Neural crest cell (in vitro differentiated cells): ENCODE measurements around the gene AARS2. TPM values are rescaled to one million over a fixed set of nuclear protein-coding genes. Genes with fewer than 3 reads are reported as not detected.
A peak's percentile ranks its signal among the peaks of the same experiment; 100 is the strongest.

Experiments
- DNase-seq: peaks from one replicate; pipeline ENCODE4 v3.0.0; 2021; ENCODE audit warnings: low read depth, mixed read lengths, low spot score
- H3K27ac Mint-ChIP-seq: one replicate; pipeline ENCODE4 v1.8.0; 2021; ENCODE audit warnings: mild to moderate bottlenecking, mixed read lengths; ENCODE audit not compliant: unreplicated experiment
- H3K27me3 Mint-ChIP-seq: 2 replicates; pipeline ENCODE4 v1.8.0; 2021; ENCODE audit warnings: low read depth, mild to moderate bottlenecking, mixed read lengths
- H3K36me3 Mint-ChIP-seq: 2 replicates; pipeline ENCODE4 v1.8.0; 2021; ENCODE audit warnings: low read depth, mild to moderate bottlenecking, mixed read lengths
- H3K4me1 Mint-ChIP-seq: 2 replicates; pipeline ENCODE4 v1.8.0; 2021; ENCODE audit warnings: mixed read lengths
- H3K4me3 Mint-ChIP-seq: one replicate; pipeline ENCODE4 v1.8.0; 2021; ENCODE audit warnings: mild to moderate bottlenecking, mixed read lengths
- H3K9me3 Mint-ChIP-seq: 2 replicates; pipeline ENCODE4 v1.8.0; 2021; ENCODE audit warnings: mixed read lengths
- total RNA-seq: library from RNA; stranded (reverse); gene quantifications from 2 replicates; pipeline ENCODE4 v1.2.1, GENCODE V29; 2021
- TF ChIP-seq, protein P1 (sequence below): fragments of 200-600 bp; sonication (generic); conservative IDR thresholded peaks from 2 replicates; pipeline ENCODE4 v1.5.0; 2021; ENCODE audit warnings: antibody characterized with exemption, mild to moderate bottlenecking

The AARS2 gene
- total RNA-seq, 1 donor from 2014 or later: 33.6 TPM

DNA sequence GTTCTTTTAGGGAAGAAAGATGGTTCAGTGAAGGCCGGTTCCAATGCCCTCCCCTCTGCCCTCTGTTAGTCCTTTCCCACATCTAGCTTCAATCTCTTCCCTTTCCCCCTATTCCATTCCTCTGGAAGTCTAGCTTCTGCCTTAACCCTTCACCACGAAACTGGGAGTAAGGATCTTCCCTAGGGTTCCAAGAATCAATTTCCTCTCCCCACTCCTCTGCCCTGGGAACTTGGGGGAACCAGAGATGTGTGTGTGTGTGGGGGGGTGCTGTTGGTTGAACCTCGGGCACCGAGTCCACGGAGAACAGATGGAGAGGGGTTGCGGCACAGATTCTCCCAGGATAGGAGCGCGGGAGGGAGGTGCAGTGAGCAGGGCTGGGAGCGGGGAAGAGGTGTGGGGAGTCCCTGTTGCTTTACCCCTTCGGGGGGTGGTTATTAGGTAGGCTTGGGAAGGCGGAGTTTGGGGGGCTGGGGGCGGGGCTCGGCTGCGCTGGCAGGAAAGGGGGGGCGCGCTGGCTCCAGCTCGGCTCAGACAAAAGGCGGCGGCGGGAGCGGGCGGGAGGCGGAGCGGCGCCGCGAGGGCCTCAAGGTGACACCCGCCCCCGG is 43.1 kb downstream of the AARS2 start, which contains the start of gene TMEM151B:
TMEM151B (plus strand) TSS at position 530 of the 605 bp plus-strand sequence. CDS start 293 bp downstream, outside the sequence.
- Mint-ChIP-seq H3K27ac (peak within 1 kb of the TSS; percentile 62), H3K36me3 (peaks cover 4% of the 10 kb centered on the region), H3K27me3 (peaks cover 22% of the 10 kb centered on the region), H3K9me3 (no peaks in the 10 kb centered on the region), H3K4me1 (peaks cover 62% of the 10 kb centered on the region), H3K4me3 (peak within 1 kb of the TSS; percentile 89)
- no peak for DNase-seq
- TF ChIP-seq, protein P1, sequence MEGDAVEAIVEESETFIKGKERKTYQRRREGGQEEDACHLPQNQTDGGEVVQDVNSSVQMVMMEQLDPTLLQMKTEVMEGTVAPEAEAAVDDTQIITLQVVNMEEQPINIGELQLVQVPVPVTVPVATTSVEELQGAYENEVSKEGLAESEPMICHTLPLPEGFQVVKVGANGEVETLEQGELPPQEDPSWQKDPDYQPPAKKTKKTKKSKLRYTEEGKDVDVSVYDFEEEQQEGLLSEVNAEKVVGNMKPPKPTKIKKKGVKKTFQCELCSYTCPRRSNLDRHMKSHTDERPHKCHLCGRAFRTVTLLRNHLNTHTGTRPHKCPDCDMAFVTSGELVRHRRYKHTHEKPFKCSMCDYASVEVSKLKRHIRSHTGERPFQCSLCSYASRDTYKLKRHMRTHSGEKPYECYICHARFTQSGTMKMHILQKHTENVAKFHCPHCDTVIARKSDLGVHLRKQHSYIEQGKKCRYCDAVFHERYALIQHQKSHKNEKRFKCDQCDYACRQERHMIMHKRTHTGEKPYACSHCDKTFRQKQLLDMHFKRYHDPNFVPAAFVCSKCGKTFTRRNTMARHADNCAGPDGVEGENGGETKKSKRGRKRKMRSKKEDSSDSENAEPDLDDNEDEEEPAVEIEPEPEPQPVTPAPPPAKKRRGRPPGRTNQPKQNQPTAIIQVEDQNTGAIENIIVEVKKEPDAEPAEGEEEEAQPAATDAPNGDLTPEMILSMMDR: no peak

DNA sequence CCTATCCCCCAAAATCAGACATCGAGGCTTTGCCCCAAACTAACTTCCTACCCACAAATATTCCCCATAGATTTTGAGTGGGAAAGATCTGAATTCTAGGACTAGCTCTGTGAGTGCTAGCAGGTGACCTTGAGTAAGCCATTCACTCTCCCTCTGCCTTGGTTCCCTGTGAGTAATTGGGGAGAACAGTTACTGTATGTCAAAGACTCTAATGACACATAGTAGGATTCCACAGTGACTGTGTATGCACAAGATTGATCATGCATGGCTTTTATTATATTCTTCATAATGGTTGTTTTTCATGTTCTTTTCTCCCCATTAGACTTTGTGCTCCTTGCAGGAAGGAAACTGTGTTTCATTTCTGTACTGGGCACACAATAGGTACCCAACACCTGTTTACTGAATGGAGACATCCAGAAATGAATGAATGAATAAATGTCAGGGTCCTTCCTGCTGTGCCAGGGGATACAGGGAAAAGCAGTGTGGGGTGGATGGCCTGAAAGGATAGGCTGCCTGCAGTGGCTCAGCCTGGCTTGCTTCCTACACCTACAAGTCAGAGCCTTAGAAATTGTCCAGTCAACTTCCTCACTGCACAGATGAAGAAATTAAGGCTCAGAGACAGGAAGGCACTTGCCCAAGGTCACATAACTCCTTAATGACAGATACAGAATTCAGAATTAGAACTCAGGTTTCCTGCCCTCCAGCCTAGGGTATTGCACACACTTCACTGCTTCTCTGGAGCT is 43.8 kb downstream of the AARS2 start:
- Mint-ChIP-seq H3K4me3 (peak overlapping the region; percentile 89), H3K27ac (no peak overlapping the region), H3K36me3 (peaks cover 2% of the 10 kb centered on the region), H3K27me3 (peaks cover 22% of the 10 kb centered on the region), H3K4me1 (peaks cover 65% of the 10 kb centered on the region), H3K9me3 (no peaks in the 10 kb centered on the region)
- TF ChIP-seq, protein P1: no peak
- DNase-seq: no peak

GRCh38 chr6:44268095-44268628 is 45.0 kb downstream of the AARS2 start:
- Mint-ChIP-seq H3K27me3 (peaks cover 22% of the 10 kb centered on the region), H3K4me3 (peak overlapping the region; percentile 89), H3K4me1 (peaks cover 75% of the 10 kb centered on the region), H3K9me3 (no peaks in the 10 kb centered on the region), H3K36me3 (no peaks in the 10 kb centered on the region), H3K27ac (peak overlapping the region; percentile 87)
- peak; percentile 60 for DNase-seq
- TF ChIP-seq, protein P1: peak; percentile 97

DNA sequence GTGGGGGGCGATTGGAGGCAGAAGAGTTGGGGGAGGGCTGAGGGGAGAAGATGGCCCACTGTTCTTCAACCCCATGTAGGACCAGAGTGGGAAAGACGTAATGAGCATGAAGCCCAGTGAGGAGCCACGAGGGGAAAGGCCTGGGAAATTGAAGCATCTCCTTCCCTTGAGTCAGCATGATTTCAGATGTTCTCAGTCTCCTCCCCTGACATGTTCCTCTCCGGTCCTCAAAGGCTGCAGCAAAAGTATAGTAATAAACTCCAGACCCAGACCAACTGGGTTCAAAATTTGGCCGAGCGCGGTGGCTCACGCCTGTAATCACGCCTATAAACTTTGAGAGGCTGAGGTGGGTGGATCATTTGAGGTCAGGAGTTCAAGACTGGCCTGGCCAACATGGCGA is 45.9 kb downstream of the AARS2 start:
- H3K27ac Mint-ChIP-seq: peak overlapping the region; percentile 12
- DNase-seq: no peak
- TF ChIP-seq, protein P1: no peak
- peak overlapping the region; percentile 89 for H3K4me3 Mint-ChIP-seq
- H3K4me1 Mint-ChIP-seq: peaks cover 77% of the 10 kb centered on the region
- peaks cover 19% of the 10 kb centered on the region for H3K27me3 Mint-ChIP-seq
- H3K9me3 Mint-ChIP-seq: no peaks in the 10 kb centered on the region
- no peaks in the 10 kb centered on the region for H3K36me3 Mint-ChIP-seq

DNA sequence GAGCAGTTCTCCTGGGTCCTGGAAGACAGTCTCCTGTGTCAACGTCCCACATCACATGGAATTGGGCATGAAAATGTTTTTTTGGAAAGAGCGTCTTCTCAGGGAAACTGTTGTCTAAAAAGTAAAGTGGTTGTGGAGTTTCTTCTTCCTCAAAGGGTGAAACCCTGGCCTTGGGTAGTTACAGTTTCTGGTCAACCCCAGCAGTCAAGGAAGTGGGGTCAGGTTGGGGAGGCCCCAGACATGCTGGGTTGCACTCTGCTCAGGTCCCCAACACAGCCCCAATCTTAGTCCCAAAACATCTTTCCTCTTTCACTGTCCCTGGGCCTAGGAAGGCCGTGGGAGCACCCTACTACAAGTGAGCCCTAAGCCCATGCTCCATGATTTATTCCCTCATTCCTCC is 46.8 kb downstream of the AARS2 start:
- peak overlapping the region; percentile 89 for H3K4me3 Mint-ChIP-seq
- H3K4me1 Mint-ChIP-seq: peaks cover 70% of the 10 kb centered on the region
- H3K9me3 Mint-ChIP-seq: no peaks in the 10 kb centered on the region
- TF ChIP-seq, protein P1: no peak
- peak overlapping the region; percentile 24 for H3K27ac Mint-ChIP-seq
- DNase-seq: no peak
- peaks cover 19% of the 10 kb centered on the region for H3K27me3 Mint-ChIP-seq
- H3K36me3 Mint-ChIP-seq: no peaks in the 10 kb centered on the region
